Muscle of arm (tissue), 12 donors: Measurements from ENCODE around the gene SSC4D. TPM values are rescaled to one million over a fixed set of nuclear protein-coding genes. Genes with fewer than 3 reads are reported as not detected.
"Not testable (repeated sequence)": the region's sequence is repeated elsewhere in the genome, so short reads cannot be mapped to it uniquely, and the experiment has no call there.

Source experiments
- DNase-seq: peaks from one replicate; pipeline ENCODE4 v3.0.0-alpha.2; 2013
- polyA plus RNA-seq, 12 donors: library from polyadenylated mRNA; unstranded; fragments of 120-200 nt; gene quantifications; one replicate each; pipeline ENCODE4 v1.2.1, GENCODE V29; 2013; ENCODE audit not compliant: insufficient read length in 12 of 12

Gene SSC4D
- polyA plus RNA-seq, 12 donors = 0.29 to 1.7 (median 0.89) TPM; not detected in 2

DNA sequence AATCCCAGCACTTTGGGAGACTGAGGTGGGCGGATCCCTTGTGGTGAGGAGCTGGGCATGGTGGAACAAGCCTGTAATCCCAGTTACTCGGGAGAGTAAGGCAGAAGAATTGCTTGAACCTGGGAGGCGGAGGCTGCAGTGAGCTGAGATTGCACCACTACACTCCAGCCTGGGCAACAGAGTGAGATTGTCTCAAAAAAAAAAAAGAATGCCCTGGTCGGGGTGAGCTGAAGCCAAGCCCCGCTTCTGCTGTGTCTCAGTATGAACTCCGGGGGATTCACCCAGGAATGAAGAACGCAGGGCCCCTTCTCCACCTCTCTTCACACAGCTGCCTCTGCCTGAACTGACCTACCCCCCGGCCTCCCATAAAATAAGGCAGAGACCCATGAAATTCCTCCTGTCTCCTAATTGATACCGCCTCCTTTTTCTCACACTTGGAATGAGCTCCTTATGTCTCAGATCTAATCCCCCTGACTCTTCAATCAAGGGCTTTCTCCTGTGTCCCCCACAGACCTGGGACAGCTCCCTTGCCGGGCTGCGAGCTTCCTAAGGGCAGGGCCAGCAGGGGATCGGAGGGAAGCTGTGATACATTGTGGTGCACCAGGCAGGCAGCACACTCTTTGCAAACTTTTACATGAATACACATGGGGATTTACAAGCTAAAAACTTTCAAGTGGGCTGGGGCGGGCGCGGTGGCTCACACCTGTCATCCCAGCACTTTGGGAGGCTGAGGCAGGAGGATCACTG lies 14.3 kb upstream of the SSC4D start:
- no peak for DNase-seq

DNA sequence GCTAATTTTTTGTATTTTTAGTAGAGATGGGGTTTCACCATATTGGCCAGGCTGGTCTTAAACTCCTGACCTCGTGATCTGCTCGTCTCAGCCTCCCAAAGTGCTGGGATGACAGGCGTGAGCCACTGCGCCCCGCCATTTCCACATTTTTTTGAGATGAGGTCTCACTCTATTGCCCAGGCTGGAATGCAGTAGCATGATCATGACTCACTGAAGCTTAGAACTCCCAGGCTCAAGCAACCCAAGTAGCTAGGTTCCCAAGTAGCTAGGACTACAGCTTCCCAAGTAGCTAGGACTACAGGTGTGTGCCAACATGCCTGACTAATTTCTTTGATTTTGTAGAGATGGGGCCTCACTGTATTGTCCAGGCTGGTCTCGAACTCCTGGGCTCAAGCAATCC lies 11.6 kb upstream of the SSC4D start:
- not testable (repeated sequence) for DNase-seq

DNA sequence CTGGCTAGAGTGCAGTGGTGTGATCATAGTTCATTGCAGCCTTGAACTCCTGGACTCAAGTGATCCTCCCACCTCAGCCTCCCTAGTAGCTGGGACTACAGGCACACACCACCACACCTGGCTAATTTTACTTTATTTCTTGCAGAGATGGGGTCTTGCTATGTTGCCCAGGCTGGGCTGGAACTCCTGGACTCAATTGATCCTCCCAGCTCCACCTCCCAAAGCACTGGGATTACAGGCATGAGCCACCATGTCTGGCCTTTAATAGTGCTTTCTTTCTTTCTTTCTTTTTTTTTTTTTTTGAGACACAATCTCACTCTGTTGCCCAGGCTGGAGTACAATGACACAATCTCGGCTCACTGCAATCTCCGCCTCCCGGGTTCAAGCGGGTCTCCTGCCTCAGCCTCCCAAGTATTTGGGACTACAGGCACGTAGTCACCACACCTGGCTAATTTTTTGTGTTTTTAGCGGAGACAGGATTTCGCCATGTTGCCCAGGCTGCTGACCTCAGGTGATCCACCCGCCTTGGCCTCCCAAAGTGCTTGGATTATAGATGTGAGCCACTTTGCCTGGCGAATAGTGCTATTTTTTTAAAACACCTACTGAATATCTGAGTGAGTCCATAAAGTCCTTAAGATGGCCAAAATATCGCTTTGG lies 8.3 kb upstream of the SSC4D start:
- DNase-seq = not testable (repeated sequence)

- DNase-seq = no peak
These were observed 2.8 kb upstream of the SSC4D start for GRCh38 chr7:76412249-76412648.

DNA sequence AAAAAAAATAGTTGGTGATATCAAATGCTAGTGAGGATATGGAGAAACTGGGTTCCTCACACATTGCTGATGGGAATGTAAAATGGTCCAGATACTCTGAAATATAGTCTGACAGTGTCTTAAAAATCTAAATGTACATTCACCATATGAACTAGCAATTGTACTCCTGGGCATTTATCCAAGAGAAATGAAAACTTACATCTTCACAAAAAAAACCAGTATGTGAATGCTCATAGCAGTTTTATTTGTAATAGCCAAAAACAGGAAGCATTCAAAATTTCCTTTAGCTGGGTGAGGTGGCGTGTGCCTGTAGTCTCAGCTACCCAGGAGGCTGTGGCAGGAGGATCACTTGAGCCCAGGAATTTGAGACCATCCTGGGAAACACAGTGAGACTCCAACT lies 2.1 kb upstream of the SSC4D start:
- no peak for DNase-seq

- no peak for DNase-seq
These were observed 1.4 kb downstream of the SSC4D start for GRCh38 chr7:76408121-76408560.

DNA sequence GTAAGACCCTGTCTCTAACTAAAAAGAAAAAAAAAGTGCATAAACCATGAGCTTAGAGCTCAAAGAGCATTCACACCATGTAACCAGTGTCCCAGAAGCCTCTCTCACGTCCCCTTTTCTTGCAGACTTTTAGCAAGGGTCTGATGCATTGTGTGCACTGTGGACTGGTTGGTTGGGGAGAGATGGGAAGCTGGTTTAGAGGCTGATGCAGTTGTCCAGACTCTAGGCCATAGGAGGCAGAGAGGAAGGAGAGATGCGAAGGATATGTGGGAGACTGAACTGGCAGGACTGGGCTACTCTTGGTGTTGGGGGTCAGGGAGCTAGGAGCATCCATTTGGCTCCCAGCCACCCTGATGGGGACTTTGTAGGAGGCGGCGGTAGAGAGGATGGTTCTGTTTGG lies 1.8 kb downstream of the SSC4D start:
- no peak for DNase-seq

GRCh38 chr7:76405738-76406137 lies 3.8 kb downstream of the SSC4D start:
- DNase-seq = no peak

GRCh38 chr7:76403780-76404494 lies 5.6 kb downstream of the SSC4D start:
- DNase-seq = no peak

GRCh38 chr7:76403097-76403496 lies 6.4 kb downstream of the SSC4D start:
- DNase-seq = not testable (repeated sequence)

DNA sequence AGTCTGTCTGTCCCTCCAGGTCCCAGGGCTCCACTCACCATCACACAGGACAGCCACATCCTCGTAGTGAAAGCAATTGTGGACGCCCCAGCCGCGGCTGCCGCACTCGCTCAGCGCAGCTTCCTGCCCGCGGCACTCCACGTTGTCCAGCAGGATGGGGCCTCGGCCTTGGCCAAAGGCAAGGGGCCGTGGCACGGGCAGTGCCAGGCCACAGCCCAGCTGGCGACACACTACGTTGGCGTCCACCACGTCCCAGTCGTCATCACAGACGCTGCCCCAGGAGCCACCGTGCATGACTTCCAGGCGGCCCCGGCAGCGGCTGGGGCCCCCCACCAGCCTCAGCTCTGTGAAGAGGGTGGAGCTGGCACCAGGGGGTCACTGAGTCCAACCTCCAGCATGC lies 9.2 kb downstream of the SSC4D start:
- DNase-seq = no peak

DNA sequence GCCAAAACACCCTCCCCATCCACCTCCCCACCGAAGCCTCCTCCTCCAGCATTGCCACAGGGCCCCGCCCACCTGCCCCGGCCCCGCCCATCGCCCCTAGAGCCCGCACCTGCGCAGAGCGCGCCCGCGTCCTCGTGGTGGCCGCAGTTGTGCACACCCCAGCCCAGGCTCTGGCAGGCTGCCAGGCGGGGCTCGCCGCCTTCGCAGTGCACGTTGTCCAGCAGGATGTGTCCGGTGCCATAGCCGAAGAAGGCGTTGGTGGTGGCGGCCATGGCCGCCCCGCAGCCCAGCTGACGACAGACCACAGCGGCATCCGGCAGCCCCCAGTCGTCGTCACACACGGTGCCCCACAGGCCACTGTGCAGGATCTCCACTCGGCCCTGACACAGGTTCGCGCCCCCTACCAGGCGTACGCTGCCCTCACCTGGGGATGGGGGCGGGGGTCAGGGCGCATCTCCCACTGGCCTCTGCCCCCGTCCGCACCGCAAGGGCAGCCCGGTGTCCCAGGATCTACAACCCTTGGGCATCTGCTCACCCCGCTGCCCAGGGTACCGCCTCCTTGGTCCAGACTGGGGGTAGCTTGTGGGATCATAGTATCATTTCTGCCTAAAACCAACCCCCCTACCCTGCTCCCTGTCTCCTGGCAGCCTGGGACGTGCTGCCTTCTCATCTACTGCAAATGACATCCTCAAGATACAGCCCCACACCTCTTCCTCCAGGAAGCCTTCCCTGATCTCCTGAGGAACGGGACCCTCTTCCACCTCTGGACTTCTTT lies 11.9 kb downstream of the SSC4D start:
- DNase-seq = peak; percentile 60

GRCh38 chr7:76396864-76397263 lies 12.6 kb downstream of the SSC4D start:
- DNase-seq = no peak

DNA sequence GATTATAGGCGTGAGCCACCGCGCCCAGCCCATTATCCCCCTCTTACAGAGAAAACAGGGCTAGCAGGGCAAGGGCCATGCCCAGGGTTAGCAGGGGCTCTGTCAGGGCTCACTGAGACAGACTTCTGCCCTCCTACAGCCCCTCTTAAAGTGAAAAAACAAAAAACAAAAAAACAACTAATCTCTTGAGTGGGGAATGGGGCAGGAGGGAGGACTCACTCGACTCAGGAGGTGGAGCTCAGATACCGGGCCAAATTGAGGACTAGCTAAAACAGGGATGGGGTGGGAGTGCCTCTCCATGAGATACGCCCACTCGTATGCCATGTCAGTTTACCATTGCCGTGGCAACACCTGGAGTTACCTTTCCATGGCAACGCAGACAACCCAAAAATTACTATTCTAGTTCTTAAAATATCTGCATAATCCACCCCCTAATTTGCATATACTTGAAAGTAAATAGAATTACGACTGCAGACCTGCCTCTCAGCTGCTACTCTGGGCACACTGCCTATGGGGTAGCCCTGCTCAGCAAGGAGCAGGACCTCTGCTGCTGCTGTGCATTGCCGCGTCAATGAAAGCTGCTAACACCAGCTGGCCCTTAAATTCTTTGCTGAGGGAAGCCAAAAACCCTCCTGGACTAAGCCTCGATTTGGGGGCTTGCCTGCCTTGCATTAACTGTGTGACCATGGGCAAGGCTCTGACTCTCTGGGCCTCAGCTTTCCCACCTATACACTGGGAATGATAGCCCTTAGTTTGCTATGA lies 13.4 kb downstream of the SSC4D start:
- DNase-seq = no peak

- DNase-seq = not testable (repeated sequence)
These were observed 13.9 kb downstream of the SSC4D start for GRCh38 chr7:76395605-76395964.

DNA sequence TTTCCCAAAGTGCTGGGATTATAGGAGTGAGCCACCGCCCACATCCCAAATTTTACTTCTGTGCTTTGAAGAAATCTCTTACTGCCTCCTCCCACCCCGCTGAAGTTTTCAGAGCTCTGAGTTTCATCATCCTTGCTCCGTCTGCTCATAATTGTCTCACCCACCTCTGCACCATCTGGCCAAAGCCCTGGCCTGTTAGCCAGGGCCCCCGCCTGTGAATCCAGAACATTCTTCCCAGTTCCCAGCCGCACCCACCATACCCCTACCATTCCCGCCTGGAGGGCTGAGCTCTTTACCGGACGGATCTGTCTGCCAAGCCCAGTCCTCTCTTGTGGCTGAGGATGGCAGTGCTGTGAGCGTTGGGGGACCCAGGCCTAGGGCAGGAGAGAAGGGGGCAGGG lies 14.5 kb downstream of the SSC4D start:
- no peak for DNase-seq

- DNase-seq = peak; percentile 94
These were observed 16.1 kb downstream of the SSC4D start for GRCh38 chr7:76393116-76394031.

DNA sequence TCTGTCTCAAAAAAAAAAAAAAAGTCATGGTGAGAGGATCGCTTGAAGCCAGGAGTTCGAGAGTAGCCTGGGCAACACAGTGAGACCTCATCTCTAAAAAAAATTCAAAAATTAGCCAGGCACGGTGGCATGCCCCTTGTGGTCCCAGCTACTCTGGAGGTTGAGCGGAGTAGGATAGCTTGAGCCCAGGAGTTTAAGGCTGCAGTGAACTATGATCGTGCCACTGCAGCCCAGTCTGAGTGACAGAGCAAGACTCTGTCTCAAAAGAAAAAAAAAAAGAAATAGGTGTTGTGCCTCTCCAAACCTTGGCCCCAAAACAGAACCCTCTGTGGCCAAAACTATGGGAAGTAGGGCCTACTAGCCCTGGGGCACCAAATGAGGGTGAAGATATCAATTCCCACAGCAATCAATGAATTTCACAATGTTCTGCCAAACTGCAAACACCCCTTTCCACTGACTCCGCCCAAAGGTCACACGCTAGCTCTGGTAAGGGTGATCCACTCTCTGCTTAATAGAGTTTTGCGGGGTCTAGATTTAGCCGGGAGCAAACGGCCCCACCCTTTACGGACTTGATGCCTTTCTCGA lies 16.9 kb downstream of the SSC4D start:
- DNase-seq = no peak

- DNase-seq = no peak
These were observed 19.4 kb downstream of the SSC4D start for GRCh38 chr7:76390092-76390491.

DNA sequence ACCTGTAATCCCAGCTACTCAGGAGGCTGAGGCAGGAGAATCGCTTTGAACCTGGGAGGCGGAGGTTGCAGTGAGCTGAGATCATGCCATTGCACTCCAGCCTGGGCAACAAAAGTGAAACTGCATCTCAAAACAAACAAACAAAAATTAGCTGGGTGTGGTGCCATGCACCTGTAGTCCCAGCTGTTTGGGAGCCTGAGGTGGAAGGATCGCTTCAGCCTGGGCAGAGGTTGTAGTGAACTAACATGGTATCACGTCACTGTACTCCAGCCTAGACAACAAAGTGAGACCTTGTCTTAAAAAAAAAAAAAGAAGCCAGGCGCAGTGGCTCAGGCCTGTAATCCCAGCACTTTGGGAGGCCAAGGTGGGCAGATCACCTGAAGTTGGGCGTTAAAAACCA lies 21.7 kb downstream of the SSC4D start:
- DNase-seq = not testable (repeated sequence)
